Esophagus squamous epithelium (tissue), 4 donors: ENCODE measurements around the gene SLC52A3.

ENCODE experiments used
- CTCF ChIP-seq, 6 experiments: fragments of 450-650 bp in 4 of 6; fragments of 200-600 bp in 2 of 6; sonication (generic) in 2 of 6; IDR thresholded peaks; one replicate each; pipeline ENCODE4 v1.5.1; 2016 to 2019; ENCODE audit warnings: antibody characterized with exemption in 6 of 6, mild to moderate bottlenecking in 4 of 6, moderate library complexity in 4 of 6
- POLR2A ChIP-seq, 4 donors: fragments of 450-650 bp; IDR thresholded peaks; one replicate each; pipeline ENCODE4 v1.6.1; 2017; ENCODE audit warnings: antibody characterized with exemption in 4 of 4, mild to moderate bottlenecking in 4 of 4, moderate library complexity in 3 of 4

DNA sequence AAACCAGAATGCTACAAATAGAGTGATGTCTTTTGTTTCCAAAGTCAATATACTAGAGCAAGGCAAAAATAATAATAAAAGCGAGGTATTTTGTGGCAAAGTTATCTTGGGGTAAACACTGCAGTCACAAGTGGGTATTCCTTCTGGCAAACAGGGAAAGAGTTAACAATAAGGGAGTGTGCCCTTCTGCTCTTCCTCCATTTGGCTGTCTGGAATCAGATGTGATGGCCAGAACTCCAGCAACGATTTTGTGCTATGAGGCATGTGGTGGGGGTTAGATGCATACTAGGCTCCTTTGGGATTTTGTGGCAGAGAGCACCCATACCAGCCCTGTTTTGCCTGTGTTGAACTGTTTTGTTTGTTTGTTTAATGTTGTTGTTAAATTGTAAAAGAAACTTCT, 2.4 kb upstream of the SLC52A3 start:
- TF ChIP-seq CTCF (IDR thresholded peaks at IDR 0.05) (no peak), POLR2A (IDR thresholded peaks at IDR 0.05) (no peak)
